ENCODE data around the gene MYPN.
"Not testable (repeated sequence)": the region's sequence is repeated elsewhere in the genome, so short reads cannot be mapped to it uniquely, and the experiment has no call there.

The MYPN gene

DNA sequence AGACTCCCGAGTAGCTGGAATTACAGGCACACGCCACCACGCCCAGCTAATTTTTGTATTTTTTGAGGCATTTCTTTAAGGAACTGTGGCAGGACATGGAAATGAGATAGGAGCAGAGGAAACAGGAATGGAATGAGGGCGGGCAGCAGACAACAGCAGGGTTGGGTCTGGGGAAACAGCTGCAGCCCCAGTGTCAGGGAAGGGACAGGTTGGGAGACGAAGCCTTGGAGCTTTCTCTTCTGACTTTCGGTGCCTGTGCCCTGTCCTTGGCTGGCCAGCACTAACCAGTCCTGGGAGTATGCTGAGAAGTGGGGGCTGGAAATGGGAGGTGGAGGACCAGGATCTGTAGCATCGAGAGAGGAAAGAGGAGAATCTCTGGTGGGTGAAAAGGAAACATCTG lies 75.3 kb downstream of the MYPN start:
- ATAC-seq (ENCODE audit: low read depth) (no peak), DNase-seq (ENCODE audit: low spot score in 2 of 2) (no peak)
- peaks cover 16% of the 10 kb centered on the region for H3K27me3 Mint-ChIP-seq
- H3K36me3 Mint-ChIP-seq, result no peaks in the 10 kb centered on the region
- no peak overlapping the region for H3K27ac Mint-ChIP-seq
- H3K4me3 Mint-ChIP-seq, result no peak overlapping the region
- H3K9me3 Mint-ChIP-seq, result no peaks in the 10 kb centered on the region
- H3K4me1 Mint-ChIP-seq, result no peaks in the 10 kb centered on the region

DNA sequence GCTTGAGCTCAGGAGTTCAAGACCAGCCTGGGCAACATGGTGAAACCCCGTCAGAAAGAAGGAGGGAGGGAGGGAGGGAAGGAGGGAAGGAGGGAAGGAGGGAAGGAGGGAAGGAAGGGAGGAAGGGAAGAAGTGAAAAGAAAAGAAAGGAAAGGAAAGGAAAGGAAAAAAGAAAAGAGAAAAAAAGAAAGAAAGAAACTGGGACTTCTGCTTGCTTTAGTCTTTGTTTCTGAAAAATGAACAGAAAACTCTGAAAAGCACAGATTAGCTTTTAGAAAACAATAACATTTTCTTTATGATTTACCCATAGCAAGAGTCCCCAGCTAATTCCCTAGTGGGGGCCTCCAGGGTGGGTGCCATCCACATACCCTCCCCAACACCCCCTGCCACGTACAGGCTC lies 75.8 kb downstream of the MYPN start:
- H3K4me1 Mint-ChIP-seq, result no peaks in the 10 kb centered on the region
- ATAC-seq (ENCODE audit: low read depth) (no peak), DNase-seq (ENCODE audit: low spot score in 2 of 2) (no peak)
- H3K27ac Mint-ChIP-seq, result no peak overlapping the region
- H3K4me3 Mint-ChIP-seq, result no peak overlapping the region
- H3K36me3 Mint-ChIP-seq, result no peaks in the 10 kb centered on the region
- H3K9me3 Mint-ChIP-seq, result no peaks in the 10 kb centered on the region
- H3K27me3 Mint-ChIP-seq, result peaks cover 16% of the 10 kb centered on the region

DNA sequence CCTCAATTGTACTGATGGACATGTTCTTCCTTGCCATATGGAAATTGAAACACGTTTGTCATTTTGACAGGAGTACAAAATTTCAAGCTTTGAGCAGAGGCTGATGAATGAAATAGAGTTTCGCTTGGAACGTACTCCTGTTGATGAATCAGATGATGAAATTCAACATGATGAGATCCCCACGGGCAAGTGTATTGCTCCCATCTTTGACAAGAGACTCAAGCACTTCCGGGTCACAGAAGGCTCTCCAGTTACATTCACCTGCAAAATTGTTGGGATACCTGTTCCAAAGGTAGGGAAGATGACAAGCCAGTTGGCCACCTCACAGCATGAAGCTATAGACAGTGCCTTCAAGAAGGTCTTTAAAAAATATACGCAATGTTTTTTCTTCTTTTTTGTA lies 79.5 kb downstream of the MYPN start:
- no peak for ATAC-seq (ENCODE audit: low read depth)
- DNase-seq (ENCODE audit: low spot score in 2 of 2), result no peak
- H3K27ac Mint-ChIP-seq, result no peak overlapping the region
- H3K4me1 Mint-ChIP-seq, result no peaks in the 10 kb centered on the region
- H3K27me3 Mint-ChIP-seq, result peaks cover 23% of the 10 kb centered on the region
- peaks cover 3% of the 10 kb centered on the region for H3K36me3 Mint-ChIP-seq
- H3K9me3 Mint-ChIP-seq, result peaks cover 2% of the 10 kb centered on the region
- no peak overlapping the region for H3K4me3 Mint-ChIP-seq

DNA sequence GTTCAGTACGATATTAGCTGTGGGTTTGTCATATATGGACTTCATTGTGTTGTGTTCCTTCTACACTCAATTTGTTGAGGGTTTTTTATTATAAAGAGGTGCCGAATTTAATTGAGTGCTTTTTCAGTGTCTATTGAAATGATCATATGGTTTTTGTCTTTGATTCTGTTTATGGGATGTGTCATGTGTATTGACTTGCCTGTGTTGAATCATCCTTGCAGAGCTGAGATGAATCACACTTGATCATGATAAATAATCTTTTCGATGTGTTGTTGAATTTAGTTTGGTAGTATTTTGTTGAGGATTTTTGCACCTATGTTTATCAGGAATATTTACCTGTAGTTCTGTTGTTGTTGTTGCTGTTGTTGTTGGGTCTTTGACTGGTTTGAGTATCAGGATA lies 82.8 kb downstream of the MYPN start:
- H3K27me3 Mint-ChIP-seq, result peaks cover 16% of the 10 kb centered on the region
- ATAC-seq (ENCODE audit: low read depth) (no peak), DNase-seq (ENCODE audit: low spot score in 2 of 2) (no peak)
- H3K36me3 Mint-ChIP-seq, result peaks cover 3% of the 10 kb centered on the region
- peaks cover 2% of the 10 kb centered on the region for H3K9me3 Mint-ChIP-seq
- no peaks in the 10 kb centered on the region for H3K4me1 Mint-ChIP-seq
- no peak overlapping the region for H3K4me3 Mint-ChIP-seq
- H3K27ac Mint-ChIP-seq, result no peak overlapping the region

DNA sequence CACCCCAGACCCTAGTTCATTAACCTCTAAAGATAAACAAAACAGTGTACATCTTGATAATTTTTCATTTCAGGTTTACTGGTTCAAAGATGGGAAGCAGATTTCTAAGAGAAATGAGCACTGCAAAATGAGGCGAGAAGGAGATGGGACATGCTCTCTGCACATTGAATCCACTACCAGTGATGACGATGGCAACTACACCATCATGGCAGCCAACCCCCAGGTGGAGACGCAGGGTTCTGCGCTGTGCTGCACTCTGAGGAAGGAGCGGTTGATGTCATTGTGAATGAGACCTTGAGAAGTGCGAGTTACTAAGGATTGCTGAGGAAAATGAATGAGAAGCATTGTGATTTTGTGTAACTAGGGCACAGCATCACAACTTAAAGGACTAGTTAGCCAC lies 85.0 kb downstream of the MYPN start:
- no peaks in the 10 kb centered on the region for H3K4me1 Mint-ChIP-seq
- no peak for ATAC-seq (ENCODE audit: low read depth)
- DNase-seq (ENCODE audit: low spot score in 2 of 2), result no peak
- no peak overlapping the region for H3K27ac Mint-ChIP-seq
- peaks cover 17% of the 10 kb centered on the region for H3K27me3 Mint-ChIP-seq
- peaks cover 2% of the 10 kb centered on the region for H3K9me3 Mint-ChIP-seq
- H3K4me3 Mint-ChIP-seq, result no peak overlapping the region
- H3K36me3 Mint-ChIP-seq, result peaks cover 3% of the 10 kb centered on the region

DNA sequence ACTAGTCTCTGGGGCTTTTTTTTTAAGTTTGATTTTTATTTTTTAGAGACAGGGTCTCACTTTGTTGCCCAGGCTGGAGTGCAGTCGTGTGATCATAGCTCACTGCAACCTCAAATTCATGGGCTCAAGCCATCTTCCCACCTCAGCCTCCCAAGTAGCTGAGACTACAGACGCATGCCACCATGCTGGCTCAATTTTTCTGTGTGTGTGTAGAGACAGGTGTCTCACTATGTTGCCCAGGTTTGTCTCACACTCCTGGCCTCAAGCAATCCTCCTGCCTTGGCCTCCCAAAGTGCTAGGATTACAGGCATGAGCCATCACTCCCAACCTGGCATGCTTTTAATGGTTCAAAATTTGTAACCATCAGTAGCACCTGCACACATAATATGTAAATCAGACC lies 86.5 kb downstream of the MYPN start:
- not testable (repeated sequence) for DNase-seq (ENCODE audit: low spot score in 2 of 2); ATAC-seq (ENCODE audit: low read depth); H3K36me3 Mint-ChIP-seq; H3K4me1 Mint-ChIP-seq; H3K27ac Mint-ChIP-seq; H3K4me3 Mint-ChIP-seq; H3K9me3 Mint-ChIP-seq
- H3K27me3 Mint-ChIP-seq, result peaks cover 20% of the 10 kb centered on the region

DNA sequence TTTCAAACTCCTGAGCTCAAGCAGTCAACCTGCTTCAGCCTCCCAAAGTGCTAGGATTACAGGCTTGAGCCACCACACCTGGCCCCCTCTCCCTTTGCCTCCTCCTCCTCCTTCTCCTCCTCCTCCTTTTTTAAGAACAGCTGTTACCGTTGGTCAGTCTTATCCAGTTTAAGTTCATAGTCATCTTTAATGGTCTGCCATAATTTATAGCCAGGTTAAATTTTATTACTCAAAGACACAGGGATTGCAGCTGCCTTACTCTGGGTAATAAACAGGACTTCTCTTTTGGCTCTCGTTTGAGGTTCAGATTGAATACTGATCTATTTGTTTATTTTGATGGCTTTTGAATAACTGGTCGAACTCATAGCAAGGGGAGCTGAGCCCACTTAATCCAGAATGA lies 87.4 kb downstream of the MYPN start:
- Mint-ChIP-seq H3K9me3 (peaks cover 2% of the 10 kb centered on the region), H3K36me3 (peaks cover 3% of the 10 kb centered on the region), H3K27me3 (peaks cover 20% of the 10 kb centered on the region), H3K27ac (no peak overlapping the region), H3K4me1 (no peaks in the 10 kb centered on the region), H3K4me3 (no peak overlapping the region)
- no peak for DNase-seq (ENCODE audit: low spot score in 2 of 2)
- ATAC-seq (ENCODE audit: low read depth), result no peak

DNA sequence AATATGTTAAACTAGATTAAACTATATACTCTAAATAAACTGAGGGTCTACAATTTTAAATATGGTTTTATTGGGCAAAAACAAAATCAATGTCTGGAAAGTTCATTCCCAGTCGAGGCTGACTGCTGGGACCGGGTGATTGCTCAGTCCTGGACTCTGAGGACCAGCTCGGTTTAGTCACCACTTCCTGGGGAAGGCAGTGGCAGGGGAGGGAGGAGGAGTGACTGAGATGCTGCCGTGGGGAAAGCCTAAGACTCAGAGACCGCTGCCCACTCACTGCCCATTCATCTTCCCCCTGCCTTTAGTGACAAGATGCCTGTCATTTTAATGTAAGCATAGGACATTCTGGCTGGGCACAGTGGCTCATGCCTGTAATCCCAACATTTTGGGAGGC lies 93.7 kb downstream of the MYPN start:
- H3K36me3 Mint-ChIP-seq, result no peaks in the 10 kb centered on the region
- no peaks in the 10 kb centered on the region for H3K4me1 Mint-ChIP-seq
- no peak overlapping the region for H3K27ac Mint-ChIP-seq
- H3K27me3 Mint-ChIP-seq, result peaks cover 25% of the 10 kb centered on the region
- no peak for DNase-seq (ENCODE audit: low spot score in 2 of 2)
- no peaks in the 10 kb centered on the region for H3K9me3 Mint-ChIP-seq
- H3K4me3 Mint-ChIP-seq, result no peak overlapping the region
- no peak for ATAC-seq (ENCODE audit: low read depth)

DNA sequence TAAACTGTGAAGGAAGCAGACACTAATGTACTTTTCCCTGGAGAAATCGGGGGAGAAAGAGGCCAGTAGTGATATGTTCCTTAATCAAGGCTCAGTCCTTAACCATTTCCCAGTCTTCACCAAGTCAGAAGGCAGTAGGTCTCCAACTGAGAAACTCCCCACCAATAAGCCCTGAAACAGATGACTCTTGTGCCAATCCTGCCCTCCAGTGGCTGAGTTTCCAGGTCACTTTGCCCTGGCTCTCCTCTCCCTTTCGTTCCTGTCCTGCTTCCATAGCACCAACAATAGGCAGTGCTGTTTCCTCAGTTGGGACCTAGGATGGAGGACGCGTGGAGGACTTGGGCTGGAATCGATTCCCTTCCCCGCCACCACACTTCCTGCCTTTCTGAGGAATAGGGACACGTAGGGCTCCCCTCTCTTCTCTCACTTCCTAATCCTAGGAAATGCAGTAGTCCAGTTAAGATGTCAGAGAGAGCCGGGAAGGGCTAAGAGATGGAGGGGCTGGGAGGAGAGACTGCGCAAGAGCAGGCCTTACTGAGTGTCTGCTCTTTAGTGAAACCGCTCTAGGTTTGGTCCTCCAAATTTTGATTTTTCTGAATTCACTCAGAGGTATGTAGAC lies 99.2 kb downstream of the MYPN start:
- peaks cover 7% of the 10 kb centered on the region for H3K27me3 Mint-ChIP-seq
- H3K4me1 Mint-ChIP-seq, result no peaks in the 10 kb centered on the region
- no peak overlapping the region for H3K4me3 Mint-ChIP-seq
- no peak for ATAC-seq (ENCODE audit: low read depth)
- H3K9me3 Mint-ChIP-seq, result no peaks in the 10 kb centered on the region
- no peak for DNase-seq (ENCODE audit: low spot score in 2 of 2)
- no peaks in the 10 kb centered on the region for H3K36me3 Mint-ChIP-seq
- no peak overlapping the region for H3K27ac Mint-ChIP-seq

DNA sequence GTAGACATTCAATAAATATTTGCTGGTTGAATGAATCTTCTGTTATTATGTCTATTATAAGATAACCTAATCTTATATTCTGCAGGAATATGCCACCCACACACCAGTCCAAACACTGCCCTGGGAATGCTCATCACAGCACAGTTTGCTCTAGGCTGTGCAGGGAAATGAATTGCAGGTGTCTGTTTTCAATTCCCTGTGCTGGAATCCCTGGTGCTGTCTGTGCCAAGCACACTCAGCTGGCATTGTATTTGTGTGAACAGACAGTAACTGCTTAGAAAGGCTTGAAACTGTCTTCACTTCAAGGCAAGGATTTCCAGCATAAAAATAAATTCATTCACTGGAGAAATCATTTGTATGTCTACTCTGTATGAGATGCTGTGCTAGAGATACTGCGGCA lies 102.4 kb downstream of the MYPN start:
- Mint-ChIP-seq H3K27me3 (peaks cover 4% of the 10 kb centered on the region), H3K4me3 (no peak overlapping the region), H3K36me3 (no peaks in the 10 kb centered on the region), H3K27ac (no peak overlapping the region), H3K9me3 (no peaks in the 10 kb centered on the region), H3K4me1 (no peaks in the 10 kb centered on the region)
- no peak for ATAC-seq (ENCODE audit: low read depth)
- DNase-seq (ENCODE audit: low spot score in 2 of 2), result no peak

DNA sequence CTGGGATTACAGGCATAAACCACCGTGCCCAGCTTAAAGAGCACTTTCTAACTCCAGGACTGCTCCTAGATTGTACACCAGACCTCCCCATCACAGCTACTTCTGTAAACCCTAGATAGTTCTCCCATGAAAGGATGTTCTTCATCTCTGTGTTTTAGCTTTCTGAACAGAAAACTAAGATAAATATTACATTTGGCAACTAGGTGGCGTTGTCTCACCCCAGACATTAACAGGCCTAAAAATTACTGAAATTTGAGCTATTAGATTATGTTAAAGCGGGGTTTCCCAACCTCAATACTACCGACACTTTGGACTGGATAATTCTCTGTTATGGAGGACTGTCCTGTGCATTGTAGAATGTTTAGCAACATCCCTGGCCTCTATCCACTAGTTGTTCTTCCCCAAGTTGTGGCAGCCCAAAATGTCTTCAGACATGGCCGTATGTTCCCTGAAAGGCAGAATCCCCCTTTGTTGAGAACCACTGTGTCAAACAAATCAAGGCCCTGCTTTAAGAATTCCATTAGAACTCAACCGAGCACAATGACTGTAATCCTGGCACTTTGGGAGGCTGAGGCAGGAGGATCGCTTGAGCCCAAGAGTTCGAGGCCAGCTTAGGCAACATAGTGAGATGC lies 103.5 kb downstream of the MYPN start:
- Mint-ChIP-seq H3K9me3 (no peaks in the 10 kb centered on the region), H3K27me3 (peaks cover 5% of the 10 kb centered on the region), H3K4me3 (no peak overlapping the region), H3K36me3 (no peaks in the 10 kb centered on the region), H3K4me1 (no peaks in the 10 kb centered on the region), H3K27ac (no peak overlapping the region)
- DNase-seq (ENCODE audit: low spot score in 2 of 2), result peak in 1 of 2 donors; percentile 7
- peak; percentile 47 for ATAC-seq (ENCODE audit: low read depth)

DNA sequence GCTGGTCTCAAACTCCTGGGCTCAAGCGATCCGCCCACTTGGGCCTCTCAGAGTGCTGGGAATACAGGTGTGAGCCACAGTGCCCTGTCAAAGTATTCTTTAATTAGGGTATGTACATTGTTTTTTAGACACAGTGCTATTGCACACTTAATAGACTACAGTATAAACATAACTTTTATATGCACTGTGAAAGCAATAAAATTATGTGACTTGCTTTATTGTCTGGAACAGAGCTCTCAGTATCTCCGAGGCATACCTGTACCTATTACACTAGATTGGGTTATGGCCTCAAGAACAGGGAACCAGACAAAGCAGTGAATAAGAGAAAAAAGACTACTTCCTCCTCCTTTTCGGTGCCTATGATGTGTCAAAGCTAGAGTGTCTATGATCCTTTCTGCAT lies 109.5 kb downstream of the MYPN start:
- no peaks in the 10 kb centered on the region for H3K36me3 Mint-ChIP-seq
- H3K4me1 Mint-ChIP-seq, result peaks cover 2% of the 10 kb centered on the region
- H3K27me3 Mint-ChIP-seq, result peaks cover 6% of the 10 kb centered on the region
- DNase-seq (ENCODE audit: low spot score in 2 of 2) (no peak), ATAC-seq (ENCODE audit: low read depth) (no peak)
- no peak overlapping the region for H3K4me3 Mint-ChIP-seq
- H3K27ac Mint-ChIP-seq, result no peak overlapping the region
- H3K9me3 Mint-ChIP-seq, result no peaks in the 10 kb centered on the region

DNA sequence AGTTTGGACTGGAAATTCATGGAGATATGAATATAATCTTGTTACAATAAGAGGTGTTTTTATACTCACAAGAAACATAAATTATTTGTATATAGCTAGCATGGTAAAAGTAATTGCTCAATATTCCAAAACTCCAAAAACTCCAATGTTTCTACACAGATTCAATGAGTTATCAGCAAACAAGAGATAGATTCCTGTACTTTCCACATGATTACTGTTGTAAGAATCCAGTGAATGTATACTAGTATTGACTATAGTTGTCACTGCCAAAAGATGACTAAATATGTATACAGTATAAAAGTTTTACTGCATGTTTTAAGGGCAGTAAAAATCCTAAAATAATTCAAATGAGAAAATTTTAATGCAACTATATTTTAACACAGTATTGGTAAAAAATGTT lies 111.9 kb downstream of the MYPN start:
- Mint-ChIP-seq H3K9me3 (no peaks in the 10 kb centered on the region), H3K36me3 (no peaks in the 10 kb centered on the region), H3K4me3 (no peak overlapping the region), H3K27ac (no peak overlapping the region), H3K27me3 (peaks cover 6% of the 10 kb centered on the region), H3K4me1 (peaks cover 2% of the 10 kb centered on the region)
- no peak for ATAC-seq (ENCODE audit: low read depth)
- DNase-seq (ENCODE audit: low spot score in 2 of 2), result no peak

DNA sequence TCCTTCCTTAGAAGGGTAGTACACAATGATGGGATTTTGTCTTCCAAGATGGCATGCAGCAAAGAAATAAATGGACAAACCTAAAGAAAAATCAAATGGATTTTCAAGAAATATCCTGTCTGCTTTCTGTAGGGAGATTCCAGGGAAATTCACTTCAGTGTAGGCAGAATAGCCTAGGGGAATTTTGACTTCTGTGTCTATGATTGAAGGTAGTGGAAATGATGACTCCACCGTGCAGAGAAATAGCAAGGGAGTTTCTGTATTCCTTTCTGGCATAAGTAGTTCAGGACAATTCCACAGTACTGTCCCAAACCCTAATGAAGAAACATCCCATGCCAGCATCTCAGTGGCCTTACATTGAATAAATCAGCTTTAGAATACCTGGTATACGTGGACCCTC lies 113.1 kb downstream of the MYPN start:
- Mint-ChIP-seq H3K27ac (no peak overlapping the region), H3K9me3 (no peaks in the 10 kb centered on the region), H3K4me3 (no peak overlapping the region), H3K36me3 (no peaks in the 10 kb centered on the region), H3K27me3 (peaks cover 1% of the 10 kb centered on the region), H3K4me1 (peaks cover 2% of the 10 kb centered on the region)
- DNase-seq (ENCODE audit: low spot score in 2 of 2) (no peak), ATAC-seq (ENCODE audit: low read depth) (no peak)

DNA sequence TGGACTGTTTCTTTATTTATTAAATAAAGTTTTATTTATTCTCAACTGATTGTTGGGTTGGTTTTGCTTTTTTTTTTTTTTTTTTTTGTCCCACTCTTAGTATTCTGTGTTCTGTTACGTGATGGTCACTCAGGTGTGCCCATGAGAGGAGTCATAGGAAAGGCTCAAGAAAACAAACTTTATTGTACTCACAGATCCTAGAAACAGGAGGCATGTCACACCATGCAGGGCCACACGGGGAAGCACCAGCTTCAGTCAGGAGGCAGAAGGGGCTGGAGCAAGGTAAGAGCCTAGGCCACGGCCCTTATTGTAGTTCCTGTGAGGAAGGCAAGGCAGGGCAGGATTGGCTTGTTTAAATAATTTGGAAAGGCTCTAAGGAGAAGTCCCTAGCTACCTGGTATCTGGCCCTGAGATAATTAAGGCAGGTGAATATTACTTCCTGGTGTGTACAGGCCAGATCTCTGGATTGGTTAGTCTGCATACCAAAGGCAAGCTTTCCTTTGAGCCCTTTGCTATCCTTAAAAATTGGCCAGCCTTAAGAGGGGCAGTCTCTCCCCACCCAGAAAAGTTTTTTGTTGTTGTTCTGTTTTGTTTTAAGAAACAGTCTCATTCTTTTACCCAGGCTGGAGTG lies 114.4 kb downstream of the MYPN start:
- Mint-ChIP-seq H3K27me3 (peaks cover 3% of the 10 kb centered on the region), H3K4me3 (no peak overlapping the region), H3K36me3 (no peaks in the 10 kb centered on the region), H3K9me3 (no peaks in the 10 kb centered on the region), H3K27ac (no peak overlapping the region), H3K4me1 (peaks cover 2% of the 10 kb centered on the region)
- DNase-seq (ENCODE audit: low spot score in 2 of 2), result no peak
- ATAC-seq (ENCODE audit: low read depth), result peak; percentile 39
